GM21529 (cell line): ENCODE measurements around the gene FEV.

Experiments used
- ATAC-seq: cut with Tn5 transposase; IDR thresholded peaks from one replicate; pipeline ENCODE4 v1.9.1; 2021; ENCODE audit not compliant: unreplicated experiment

Gene FEV

GRCh38 chr2:218993345-218994315 is 8.6 kb upstream of the FEV start, which contains the start of gene CRYBA2:
TSS of gene CRYBA2 (minus strand) at chr2:218993422. CDS start at chr2:218993176, 246 bp downstream.
- no peak for ATAC-seq

- ATAC-seq = no peak
Observed at GRCh38 chr2:218992703-218993344, 7.8 kb upstream of the FEV start.

DNA sequence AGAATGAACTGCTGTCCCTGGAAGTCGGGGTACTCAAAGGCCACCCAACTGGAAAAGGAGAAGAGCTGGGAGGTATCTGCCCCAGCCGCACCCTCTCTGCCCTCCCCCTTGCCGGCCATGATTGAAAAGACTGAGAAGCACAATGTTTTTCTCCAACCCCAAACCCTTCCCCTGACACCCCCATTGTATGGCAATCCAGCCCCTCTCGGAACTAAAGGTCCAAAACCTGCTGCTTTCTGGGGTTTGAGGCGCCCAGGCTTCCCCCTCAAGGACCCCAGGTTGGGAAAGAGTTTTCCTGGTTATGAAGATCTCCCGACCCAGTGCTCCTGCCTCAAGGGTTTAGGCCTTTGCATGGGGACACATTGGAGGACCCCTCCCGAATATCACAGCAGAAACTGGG is 7.2 kb upstream of the FEV start:
- ATAC-seq = no peak

DNA sequence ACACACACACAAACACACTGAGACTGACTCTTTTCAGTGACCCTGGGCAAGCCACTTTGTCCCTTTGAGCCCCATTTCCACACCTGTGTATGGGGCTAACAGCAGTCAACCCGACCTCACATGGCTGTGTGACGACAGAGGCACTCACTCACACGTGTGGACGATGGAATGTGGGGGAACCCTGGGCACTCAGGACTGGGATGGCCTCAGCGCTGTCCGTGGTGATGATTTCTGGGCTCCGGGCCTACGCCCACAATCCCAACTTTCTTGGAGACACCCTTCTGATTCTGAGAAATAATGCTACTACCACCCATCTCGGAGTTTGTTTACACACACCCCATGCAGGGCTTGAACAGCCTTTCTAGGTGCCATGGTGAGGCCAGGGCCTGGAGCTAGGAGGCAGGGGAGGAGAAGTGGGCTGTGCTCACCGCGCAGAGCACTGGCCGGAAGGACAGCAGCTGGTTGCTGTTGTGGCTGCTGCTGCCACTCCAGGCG is 6.7 kb upstream of the FEV start:
- no peak for ATAC-seq

DNA sequence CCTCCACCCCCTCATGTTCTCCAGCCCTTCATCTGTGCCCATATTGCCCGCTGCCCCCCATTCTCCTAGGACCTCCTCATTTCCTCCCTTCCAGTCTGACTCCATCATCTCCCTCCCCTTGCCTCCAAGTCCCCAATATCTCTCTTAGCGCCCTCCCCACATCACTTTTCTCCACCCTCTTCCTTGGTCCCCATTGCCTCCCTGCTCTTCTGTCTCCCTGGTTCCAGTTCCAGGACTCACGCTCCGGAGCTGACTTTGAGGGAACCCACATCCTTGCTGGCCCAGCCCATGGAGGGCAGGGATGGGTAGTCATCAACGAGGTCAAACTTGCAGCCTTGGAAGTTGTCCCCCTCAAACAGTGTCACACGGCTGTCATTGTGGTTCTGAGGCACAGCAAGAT is 5.6 kb upstream of the FEV start:
- no peak for ATAC-seq

DNA sequence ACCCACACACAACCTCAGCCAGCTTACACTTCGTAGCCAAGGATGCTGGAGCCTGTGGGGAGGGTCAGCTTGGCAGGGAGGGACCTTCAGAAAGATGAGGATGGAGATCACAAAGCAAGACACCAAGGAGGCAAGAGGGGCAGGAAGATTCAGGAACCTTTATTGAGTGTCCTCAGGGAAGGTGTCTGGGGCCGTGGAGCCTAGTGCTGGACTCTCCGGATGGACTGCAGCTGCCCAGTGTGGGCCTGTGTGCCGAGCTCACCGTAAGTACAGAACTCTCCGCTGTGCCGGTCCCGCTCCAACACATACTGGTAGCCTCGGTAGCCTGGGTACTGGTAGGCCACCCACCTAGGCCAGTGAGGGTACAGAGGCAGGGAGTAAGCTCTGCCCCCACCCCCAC is 5.1 kb upstream of the FEV start:
- ATAC-seq = no peak

DNA sequence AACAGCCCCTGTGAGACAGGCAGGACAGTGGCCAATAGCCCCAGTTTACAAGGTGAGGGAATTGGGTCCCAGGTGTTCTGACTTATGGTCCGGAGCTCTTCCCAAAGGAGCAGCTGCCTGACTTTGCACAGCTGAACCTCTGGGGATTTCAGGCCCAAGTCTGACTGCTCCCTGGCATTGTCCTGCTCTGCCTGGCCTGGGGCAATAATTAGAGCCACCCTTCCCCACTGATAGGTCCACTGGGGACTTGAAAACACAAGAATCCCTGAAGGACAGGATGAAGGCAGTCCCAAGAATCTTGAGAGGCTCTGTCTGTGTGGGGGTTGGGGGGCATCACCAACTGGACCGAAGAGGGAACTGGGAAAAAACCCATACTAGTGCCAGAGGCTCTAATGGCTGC is 3.7 kb upstream of the FEV start:
- no peak for ATAC-seq

GRCh38 chr2:218988164-218988563 is 3.2 kb upstream of the FEV start:
- no peak for ATAC-seq

DNA sequence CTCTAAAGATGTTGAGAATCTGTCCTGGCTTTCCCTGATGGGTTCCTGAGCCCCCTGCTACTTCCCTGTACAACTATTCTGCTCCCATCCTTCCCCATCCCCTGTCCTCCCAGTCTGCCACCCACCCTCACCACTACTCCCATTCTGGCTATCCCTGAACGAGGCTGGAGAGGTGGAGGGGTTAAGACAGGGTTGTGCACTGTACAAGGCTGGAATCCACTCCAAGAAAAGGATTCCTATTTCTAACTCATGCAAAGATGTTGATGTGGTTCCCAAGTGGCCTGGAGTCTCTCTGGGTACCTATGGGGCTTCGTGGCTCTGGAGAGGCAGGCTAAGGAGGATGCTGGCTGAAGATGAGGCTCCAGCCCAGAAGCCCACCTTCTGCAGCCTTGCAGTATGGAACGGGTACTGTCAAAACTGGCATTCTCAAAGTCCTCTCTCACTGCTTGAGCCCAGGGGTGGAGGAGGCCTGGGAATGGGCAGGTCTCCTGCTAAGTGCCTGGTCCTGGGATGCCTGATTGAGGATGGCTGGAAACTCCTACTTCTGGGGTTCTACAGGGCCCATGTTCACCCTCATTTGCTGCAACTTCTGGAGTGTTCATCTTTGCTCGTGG is 1.3 kb upstream of the FEV start:
- ATAC-seq = no peak

- no peak for ATAC-seq
Observed at GRCh38 chr2:218985325-218986091, 524 bp upstream of the FEV start.

GRCh38 chr2:218984239-218985020 is 554 bp downstream of the FEV start:
- ATAC-seq = no peak

- no peak for ATAC-seq
Observed at GRCh38 chr2:218983934-218984238, 1.1 kb downstream of the FEV start.

- no peak for ATAC-seq
Observed at GRCh38 chr2:218983263-218983933, 1.6 kb downstream of the FEV start.

DNA sequence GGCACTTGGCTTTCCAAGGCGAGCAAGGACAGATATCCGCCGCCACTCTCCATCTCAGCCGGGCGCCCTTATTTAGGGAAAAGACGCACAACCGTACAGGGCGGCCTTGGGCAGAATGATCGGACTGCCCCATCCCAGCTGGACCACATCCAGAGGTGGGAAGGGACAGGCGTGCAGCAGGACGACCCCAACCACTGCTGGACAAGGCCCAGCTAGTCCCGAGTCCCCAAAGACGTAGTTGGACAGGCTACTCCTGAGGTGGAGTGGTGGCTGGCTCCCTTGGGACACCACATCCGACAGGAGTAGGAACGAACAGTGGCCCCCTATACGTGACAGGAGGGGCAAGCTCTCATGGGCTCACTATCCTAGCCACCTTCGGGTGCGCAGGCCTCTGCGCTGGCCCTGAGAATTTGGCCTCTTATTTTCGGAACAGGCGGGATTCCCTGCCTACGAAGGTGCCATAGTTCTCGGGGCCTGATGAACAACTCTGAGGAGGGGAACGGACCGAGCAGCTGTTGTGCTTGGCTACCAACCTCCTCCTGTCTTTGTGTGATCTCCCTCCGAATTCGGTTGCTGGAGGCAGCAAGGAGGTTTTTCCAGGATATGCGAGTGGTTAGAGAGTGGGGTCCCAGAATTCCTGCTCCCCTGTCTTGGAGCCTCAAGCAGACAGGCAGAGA is 2.3 kb downstream of the FEV start:
- no peak for ATAC-seq

DNA sequence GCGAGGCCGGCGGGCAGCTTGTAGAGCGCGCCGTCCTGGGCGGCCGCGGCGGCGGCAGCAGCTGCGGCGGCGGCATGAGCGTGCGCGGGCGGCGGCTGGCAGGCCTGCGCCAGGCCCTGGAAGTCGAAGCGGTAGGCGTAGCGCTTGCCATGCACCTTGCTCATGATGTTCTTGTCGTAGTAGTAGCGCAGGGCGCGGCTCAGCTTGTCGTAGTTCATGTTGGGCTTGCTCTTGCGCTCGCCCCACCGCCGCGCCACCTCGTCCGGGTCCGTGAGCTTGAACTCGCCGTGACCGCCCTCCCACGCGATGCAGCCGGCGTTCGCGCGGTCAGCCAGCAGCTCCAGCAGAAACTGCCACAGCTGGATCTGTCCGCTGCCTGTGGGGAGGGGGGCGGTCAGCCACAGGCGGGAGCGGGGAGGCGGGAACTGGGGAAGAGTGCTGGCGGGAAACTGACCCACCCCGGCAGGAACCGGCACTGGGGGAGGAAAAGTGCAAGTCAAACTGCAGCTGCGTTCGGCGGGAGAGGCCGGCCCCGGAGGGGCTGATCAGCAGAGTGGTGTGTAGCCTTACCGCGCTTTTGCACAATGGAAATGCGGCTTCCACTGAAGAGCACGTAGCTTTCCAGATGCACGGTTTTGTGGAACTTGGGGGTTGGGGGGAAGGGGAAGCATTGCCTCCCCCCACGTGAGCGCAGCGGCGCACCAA is 3.0 kb downstream of the FEV start:
- ATAC-seq = no peak

DNA sequence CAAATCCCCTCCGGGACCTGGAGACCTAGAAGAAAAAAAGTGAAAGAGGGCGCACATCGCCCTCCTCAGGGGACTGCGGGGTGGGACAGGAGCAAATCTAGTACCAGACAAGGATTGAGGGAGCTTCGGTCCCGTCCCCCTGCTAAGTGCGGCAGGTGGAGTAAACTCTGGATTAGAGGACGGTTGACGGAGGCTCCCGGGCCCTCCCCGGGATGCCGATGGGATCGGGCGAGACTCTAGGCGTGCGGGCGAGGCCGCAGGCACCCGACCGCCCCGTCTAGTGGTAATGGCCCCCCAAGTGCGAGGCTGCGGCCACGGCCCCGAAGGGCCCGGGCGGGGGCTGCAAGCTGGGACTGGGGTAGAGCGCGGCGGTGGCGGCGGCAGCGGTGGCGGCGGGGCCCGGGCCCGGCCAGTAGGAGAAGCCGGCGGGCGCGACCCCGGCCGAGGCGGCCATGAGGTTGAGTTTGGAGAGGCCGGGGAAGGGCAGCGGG is 3.5 kb downstream of the FEV start:
- no peak for ATAC-seq

DNA sequence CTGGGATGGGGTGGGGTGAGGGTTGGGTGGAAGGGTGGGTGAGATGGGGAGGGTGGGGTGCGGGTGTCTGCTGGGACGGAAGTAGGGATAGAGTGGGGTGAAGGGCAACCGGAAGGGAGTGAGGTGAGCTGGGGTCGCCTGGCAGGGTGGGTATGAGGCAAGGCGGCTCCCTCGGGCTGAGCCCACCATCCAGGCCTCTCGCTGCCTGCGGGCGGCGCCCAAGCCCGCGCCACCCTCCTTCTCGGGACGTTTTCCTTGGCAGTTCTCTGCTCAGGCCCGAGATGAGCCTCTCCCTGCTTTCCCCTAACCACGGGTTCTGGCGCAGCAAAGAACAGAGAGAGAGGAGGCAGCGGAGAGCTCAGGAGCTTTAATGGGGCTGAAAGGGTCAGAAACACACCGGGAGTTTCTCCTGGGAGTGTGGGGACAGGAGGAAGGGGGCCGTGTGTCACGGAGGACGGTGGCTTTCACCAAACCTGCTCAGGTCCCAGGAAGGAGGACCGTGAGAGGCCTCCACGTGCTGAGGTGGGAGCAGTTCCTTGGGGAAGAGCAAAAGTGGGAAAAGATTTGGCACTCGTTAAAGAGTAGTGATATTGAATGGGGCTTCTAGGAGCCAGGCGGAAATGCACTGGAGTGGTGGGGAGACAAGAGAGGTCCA is 4.1 kb downstream of the FEV start:
- ATAC-seq = no peak
